ENCODE measurements around the gene LYZL1.
"Not testable (repeated sequence)": the region's sequence is repeated elsewhere in the genome, so short reads cannot be mapped to it uniquely, and the experiment has no call there.

LYZL1 gene

GRCh38 chr10:29310463-29310862, 21.6 kb downstream of the LYZL1 start:
- not testable (repeated sequence) for DNase-seq

GRCh38 chr10:29313071-29313470, 24.2 kb downstream of the LYZL1 start:
- no peak for DNase-seq

GRCh38 chr10:29314726-29315125, 25.9 kb downstream of the LYZL1 start:
- DNase-seq = no peak

GRCh38 chr10:29315814-29316213, 26.9 kb downstream of the LYZL1 start:
- DNase-seq = no peak

GRCh38 chr10:29316308-29317026, 27.6 kb downstream of the LYZL1 start:
- no peak for DNase-seq

GRCh38 chr10:29317027-29317420, 28.2 kb downstream of the LYZL1 start:
- DNase-seq = no peak

GRCh38 chr10:29317423-29318021, 28.7 kb downstream of the LYZL1 start:
- no peak for DNase-seq

GRCh38 chr10:29318141-29319071, 29.5 kb downstream of the LYZL1 start:
- not testable (repeated sequence) for DNase-seq

- DNase-seq = no peak
Measured at GRCh38 chr10:29319205-29319781, 30.4 kb downstream of the LYZL1 start.

GRCh38 chr10:29320680-29321121, 31.8 kb downstream of the LYZL1 start:
- not testable (repeated sequence) for DNase-seq

- DNase-seq = no peak
Measured at GRCh38 chr10:29321656-29322055, 32.8 kb downstream of the LYZL1 start.

GRCh38 chr10:29322918-29323317, 34.0 kb downstream of the LYZL1 start:
- DNase-seq = no peak

GRCh38 chr10:29323367-29323766, 34.5 kb downstream of the LYZL1 start:
- DNase-seq = no peak

- no peak for DNase-seq
Measured at GRCh38 chr10:29324220-29324841, 35.5 kb downstream of the LYZL1 start.

- no peak for DNase-seq
Measured at GRCh38 chr10:29326299-29326698, 37.4 kb downstream of the LYZL1 start.

- no peak for DNase-seq
Measured at GRCh38 chr10:29326886-29327745, 38.2 kb downstream of the LYZL1 start.

- DNase-seq = no peak
Measured at GRCh38 chr10:29327746-29328102, 38.9 kb downstream of the LYZL1 start.

- no peak for DNase-seq
Measured at GRCh38 chr10:29328983-29329382, 40.1 kb downstream of the LYZL1 start.

- DNase-seq = no peak
Measured at GRCh38 chr10:29329420-29329819, 40.5 kb downstream of the LYZL1 start.

- no peak for DNase-seq
Measured at GRCh38 chr10:29332061-29332760, 43.3 kb downstream of the LYZL1 start.

GRCh38 chr10:29332761-29333148, 43.9 kb downstream of the LYZL1 start:
- no peak for DNase-seq

Measured in cortex of kidney (tissue), 1 donor.